Activated T-cell treated with anti-CD3 and anti-CD28 coated beads for 1 hour (primary cell): ENCODE measurements around the gene GIPC3.

Source experiments
- DNase-seq: peaks from one replicate; pipeline ENCODE4 v3.0.0-alpha.2; 2020; ENCODE audit warnings: low read depth

Gene GIPC3

DNA sequence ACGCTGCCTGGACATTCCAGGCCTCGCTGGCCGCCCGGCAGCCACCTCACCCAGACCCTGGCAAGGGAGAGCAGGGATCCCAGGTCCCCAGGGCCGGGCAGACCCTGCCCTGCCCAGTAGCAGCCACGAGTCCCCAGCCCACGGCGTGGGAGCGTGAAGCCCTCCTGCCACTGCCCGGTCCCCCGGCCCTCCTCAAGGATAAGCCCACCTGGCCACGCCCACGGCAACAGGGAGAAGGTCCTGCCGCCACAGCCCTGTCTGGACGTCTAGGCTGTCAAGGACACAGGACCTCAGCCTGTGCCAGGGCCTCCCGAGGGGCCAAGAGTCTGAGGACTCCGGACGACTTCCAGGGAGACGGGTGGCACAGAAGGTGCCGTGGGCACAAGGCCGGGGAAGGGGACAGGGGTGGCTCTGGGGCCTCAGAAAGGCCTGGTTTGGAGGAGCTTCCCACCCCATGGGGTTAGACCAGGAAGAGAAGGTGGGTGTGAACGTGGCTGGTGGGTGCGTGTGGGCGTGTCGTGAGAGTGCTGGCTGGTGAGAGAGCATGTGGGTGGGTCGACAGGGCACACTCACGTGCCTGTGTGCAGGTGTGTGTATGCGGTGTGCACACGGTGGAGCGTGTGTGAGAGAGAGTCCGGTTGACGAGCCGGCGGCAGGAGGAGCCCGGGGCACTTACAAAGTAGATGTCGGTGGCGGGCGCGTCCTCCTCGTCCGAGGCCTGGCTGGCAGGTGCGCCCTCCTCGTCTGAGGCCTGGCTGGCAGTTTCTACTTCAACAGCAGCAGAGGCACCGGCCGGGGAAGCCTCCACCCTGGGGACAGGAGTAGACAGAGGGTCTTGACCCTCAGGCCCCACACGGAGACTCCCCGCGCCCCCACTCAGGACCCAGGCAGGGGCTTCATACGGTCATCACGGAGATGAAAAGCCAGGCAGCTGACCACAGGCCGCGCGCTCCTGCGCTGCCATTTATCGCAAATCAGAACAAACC, 53.2 kb downstream of the GIPC3 start:
- DNase-seq: no peak

DNA sequence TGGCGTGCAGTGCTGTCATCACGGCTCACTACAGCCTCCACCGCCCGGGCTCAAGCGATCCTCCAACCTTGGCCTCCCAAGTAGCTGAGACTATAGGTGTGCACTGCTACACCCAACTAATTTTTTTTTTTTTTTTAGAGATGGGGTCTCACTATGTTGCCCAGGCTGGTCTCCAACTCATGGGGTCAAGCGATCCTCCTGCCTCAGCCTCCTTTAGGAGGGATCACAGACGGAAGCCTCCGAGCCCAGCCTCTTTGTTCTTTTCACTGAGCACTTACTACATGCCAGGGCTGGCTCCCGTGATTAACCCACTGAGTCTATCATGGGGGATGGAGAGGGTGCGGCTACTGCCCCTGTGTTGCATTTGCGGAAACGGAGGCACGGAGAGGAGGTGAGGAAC, 54.2 kb downstream of the GIPC3 start:
- DNase-seq: no peak

DNA sequence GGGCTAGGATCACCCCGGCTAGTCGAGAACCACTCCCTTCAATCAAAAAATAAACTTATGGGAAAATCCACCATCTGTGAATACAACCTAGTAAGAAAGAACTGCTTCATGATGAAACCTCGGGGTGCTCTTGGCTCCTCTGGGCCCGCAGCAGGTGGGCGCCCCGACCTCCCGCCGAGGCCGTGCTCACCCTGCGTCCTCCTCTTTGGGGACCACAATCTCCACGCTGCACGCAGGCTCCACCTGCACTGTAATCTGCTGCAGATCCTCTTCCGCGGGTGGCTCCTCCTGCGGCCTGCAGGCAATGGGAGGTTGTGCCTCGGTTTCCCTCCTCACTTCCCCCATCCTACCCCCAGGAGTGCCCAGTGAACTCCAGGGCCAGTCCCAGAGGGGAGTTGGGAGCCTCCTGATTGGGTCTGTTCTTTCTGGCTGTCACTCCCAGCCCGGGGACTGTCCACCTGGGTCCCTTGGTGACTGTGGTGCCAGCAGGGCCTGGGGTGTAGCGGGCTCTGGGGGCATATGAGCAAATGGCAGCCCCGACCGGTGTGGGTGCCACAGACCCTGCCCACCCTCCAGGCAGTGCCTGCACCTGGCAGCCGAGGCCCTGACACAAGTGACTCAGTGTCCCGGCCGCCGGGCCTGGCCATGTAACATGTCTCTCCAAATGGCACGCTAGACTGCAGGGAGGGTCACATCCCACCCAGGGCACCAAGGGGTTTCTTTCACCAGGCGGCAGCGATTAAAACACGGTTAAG, 56.4 kb downstream of the GIPC3 start:
- DNase-seq: no peak

DNA sequence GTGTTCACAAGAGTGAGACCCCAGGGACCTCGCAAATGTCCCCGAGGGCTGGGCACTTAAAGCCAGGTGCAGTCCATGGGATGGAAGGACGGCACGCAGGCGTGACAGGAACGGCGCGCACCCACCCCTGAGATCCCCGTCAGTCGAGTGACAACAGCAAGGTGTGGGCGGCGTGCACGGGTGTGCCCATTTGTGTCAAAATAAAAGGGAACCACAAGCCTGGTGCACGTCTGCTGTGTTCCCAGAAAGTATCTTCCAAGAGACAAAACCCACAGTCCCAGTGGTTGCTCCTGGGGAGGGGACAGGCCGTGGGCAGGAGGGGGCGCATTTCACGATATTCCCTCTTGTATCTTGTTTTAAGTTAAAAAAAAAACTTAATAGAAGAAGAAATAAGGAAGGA, 57.0 kb downstream of the GIPC3 start:
- no peak for DNase-seq
